IPS-18a (cell line): ENCODE measurements around the gene TGFBR2.

Source experiments
- H3K27ac ChIP-seq: one replicate; pipeline ENCODE4 v1.5.1; 2013; ENCODE audit warnings: low read length
- H3K27me3 ChIP-seq: one replicate; pipeline ENCODE4 v1.6.1; 2013; ENCODE audit warnings: mild to moderate bottlenecking, low read length; ENCODE audit not compliant: control insufficient read depth, insufficient read depth
- H3K36me3 ChIP-seq: one replicate; pipeline ENCODE4 v1.6.1; 2013; ENCODE audit warnings: low read depth, low read length; ENCODE audit not compliant: control insufficient read depth
- H3K4me1 ChIP-seq: one replicate; pipeline ENCODE4 v1.6.1; 2013; ENCODE audit warnings: low read depth, low read length; ENCODE audit not compliant: control insufficient read depth
- H3K4me3 ChIP-seq: one replicate; pipeline ENCODE4 v1.5.1; 2013; ENCODE audit warnings: low read length
- H3K9ac ChIP-seq: one replicate; pipeline ENCODE4 v1.6.1; 2013; ENCODE audit warnings: mild to moderate bottlenecking, low read length, moderate library complexity
- H3K9me3 ChIP-seq: one replicate; pipeline ENCODE4 v1.6.1; 2013; ENCODE audit warnings: low read depth, low read length; ENCODE audit not compliant: control insufficient read depth

TGFBR2 gene

DNA sequence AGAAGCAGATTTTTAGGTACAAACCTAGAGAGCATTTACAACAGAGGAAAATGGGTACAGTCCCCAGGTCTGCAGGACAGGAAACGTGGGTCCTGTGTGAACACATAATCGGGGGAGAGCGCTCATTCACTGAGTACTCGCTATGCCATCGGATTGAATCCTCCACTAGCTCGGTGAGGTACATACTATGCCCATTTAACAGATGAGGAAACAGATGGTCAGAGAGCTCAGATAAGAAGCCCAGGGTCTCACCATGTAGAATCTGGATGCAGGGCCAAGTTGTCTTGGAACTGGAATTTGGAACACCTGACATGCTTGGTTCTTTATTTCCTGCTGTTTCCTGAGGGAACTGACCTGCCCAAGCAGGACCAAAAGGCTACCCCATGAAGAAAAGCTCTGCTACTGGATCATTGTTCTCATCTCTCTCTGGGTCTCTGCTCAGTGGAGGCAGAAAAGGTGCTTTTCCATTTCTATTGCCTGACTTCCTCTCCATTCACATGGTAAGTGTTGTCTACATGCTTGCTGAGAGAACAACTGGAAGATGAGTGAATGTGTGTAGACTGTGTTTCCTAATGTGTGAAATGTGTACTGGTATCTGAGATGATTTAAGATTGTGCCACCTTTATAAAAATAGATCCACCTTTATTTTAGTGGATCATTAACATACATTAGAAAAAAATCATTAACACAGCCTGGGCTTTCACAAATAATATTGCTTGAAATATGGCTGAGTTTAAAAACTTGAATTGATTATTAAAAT, 89.1 kb downstream of the TGFBR2 start:
- Histone ChIP-seq H3K27ac (no peak overlapping the region), H3K4me3 (no peak overlapping the region), H3K36me3 (peaks cover 4% of the 10 kb centered on the region), H3K4me1 (peaks cover 21% of the 10 kb centered on the region), H3K9ac (no peak overlapping the region), H3K27me3 (no peaks in the 10 kb centered on the region), H3K9me3 (no peaks in the 10 kb centered on the region)

DNA sequence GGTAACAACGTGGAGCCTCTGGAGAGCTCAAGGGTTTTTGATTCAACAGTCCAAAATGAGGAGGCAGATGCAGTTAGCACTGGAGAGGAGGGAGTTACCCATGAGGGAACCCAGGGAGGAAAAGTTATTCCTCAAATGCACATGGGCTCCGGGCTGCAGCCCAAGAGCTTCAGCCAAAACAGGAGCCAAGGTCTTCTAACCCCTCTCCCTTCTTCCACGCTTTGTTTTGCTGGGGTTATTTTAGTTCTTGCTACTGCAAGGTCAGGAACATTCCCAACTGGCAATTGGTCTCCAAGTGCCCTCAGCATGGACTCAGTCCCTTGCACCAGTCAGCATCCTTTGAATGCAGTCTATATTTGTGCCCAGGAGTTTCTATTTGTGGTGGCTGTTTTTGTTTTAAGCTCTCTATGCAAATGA, 90.0 kb downstream of the TGFBR2 start:
- H3K9ac ChIP-seq = no peak overlapping the region
- H3K9me3 ChIP-seq = no peaks in the 10 kb centered on the region
- peaks cover 21% of the 10 kb centered on the region for H3K4me1 ChIP-seq
- H3K4me3 ChIP-seq = no peak overlapping the region
- H3K27ac ChIP-seq = no peak overlapping the region
- H3K36me3 ChIP-seq = no peaks in the 10 kb centered on the region
- no peaks in the 10 kb centered on the region for H3K27me3 ChIP-seq

DNA sequence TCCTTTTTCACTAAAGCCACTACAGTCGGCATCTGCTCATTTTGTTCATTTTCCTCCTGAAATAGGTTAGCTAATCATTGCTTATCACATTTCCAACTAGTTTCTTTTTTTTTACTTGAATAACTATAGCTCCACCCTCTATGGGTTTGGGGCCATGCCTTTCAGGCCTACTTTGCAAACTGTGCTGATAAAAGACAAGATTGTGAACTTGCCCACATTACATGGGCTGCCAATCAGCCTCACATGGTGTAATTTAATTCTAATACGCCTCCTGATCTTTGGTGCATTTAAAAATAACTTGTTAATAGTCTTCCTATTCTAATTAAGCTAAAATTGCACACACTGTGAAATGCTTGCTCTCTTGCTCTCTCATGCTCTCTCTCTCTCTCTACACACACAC, 90.5 kb downstream of the TGFBR2 start:
- H3K27me3 ChIP-seq = no peaks in the 10 kb centered on the region
- H3K4me3 ChIP-seq = no peak overlapping the region
- H3K9ac ChIP-seq = no peak overlapping the region
- H3K27ac ChIP-seq = no peak overlapping the region
- no peaks in the 10 kb centered on the region for H3K9me3 ChIP-seq
- H3K36me3 ChIP-seq = no peaks in the 10 kb centered on the region
- peaks cover 21% of the 10 kb centered on the region for H3K4me1 ChIP-seq

DNA sequence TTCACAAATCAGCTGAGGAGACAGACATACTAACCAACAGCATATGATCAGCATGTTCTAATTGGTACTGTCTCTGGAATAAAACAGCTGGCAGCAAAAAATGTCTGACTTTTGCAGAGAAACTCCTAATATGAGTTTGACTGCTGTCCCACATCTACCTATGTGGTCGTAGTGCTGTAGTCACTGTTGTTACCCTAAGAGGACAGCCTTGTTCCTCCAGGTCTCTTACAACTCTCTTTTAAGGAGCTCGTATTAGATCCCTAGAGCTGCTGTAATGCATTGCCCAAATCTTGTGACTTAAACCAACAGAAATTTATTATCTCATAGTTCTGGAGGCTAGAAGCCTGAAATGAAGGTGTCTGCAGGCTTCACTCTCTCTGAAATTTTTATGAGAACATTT, 92.1 kb downstream of the TGFBR2 start:
- Histone ChIP-seq H3K9me3 (no peaks in the 10 kb centered on the region), H3K4me3 (no peak overlapping the region), H3K27me3 (no peaks in the 10 kb centered on the region), H3K9ac (no peak overlapping the region), H3K36me3 (no peaks in the 10 kb centered on the region), H3K4me1 (peaks cover 14% of the 10 kb centered on the region), H3K27ac (no peak overlapping the region)

DNA sequence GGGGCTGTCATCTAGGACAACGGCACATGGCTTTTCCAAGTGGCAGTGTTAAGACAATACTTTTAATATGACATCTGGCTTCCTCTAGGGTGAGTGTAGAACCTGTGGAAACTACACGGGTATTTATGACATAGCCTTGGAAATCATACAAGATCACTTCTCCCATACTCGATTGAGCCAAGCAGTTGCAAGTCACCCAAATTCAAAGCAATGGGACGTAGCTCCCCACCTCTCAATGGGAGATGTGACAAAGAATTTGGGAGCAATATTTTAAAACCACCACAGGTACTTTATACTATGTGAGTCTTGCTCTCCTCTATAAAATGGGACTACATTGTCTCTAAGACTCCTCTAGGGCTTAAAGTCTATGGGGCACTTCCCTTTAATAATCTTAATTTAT, 93.5 kb downstream of the TGFBR2 start:
- no peaks in the 10 kb centered on the region for H3K36me3 ChIP-seq
- peaks cover 10% of the 10 kb centered on the region for H3K4me1 ChIP-seq
- no peaks in the 10 kb centered on the region for H3K9me3 ChIP-seq
- no peak overlapping the region for H3K4me3 ChIP-seq
- no peaks in the 10 kb centered on the region for H3K27me3 ChIP-seq
- no peak overlapping the region for H3K27ac ChIP-seq
- H3K9ac ChIP-seq = no peak overlapping the region

DNA sequence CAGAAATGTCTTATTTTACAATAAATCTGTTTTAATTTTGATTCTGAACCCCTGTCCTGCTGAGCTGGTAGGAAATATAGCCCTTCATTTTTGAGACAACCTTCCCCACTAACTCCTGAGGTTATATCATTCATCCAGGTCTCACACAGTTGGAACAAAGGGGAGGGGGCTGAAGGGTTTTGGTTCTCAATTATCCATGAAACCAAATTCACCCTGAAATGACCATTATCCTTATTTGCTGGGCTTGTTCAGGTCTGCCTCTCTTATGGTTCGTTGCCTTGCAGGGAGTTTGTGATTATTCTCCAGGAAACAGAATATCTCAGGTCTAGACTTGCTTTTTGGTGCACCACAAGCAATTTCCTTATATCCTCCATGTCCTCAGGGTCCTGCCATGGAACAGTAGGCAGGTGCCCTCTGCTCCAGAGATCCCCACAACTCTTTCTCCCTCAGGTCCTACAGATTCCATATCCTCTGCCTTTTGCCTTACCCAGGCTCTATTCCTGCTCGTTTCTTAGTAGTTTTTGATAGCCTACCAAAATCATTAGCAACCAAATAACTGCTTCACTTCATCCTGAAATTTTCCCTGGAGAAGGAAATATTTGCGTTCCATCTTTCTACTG, 94.4 kb downstream of the TGFBR2 start:
- Histone ChIP-seq H3K4me3 (no peak overlapping the region), H3K4me1 (peaks cover 8% of the 10 kb centered on the region), H3K9me3 (no peaks in the 10 kb centered on the region), H3K9ac (no peak overlapping the region), H3K27me3 (no peaks in the 10 kb centered on the region), H3K27ac (no peak overlapping the region), H3K36me3 (no peaks in the 10 kb centered on the region)

DNA sequence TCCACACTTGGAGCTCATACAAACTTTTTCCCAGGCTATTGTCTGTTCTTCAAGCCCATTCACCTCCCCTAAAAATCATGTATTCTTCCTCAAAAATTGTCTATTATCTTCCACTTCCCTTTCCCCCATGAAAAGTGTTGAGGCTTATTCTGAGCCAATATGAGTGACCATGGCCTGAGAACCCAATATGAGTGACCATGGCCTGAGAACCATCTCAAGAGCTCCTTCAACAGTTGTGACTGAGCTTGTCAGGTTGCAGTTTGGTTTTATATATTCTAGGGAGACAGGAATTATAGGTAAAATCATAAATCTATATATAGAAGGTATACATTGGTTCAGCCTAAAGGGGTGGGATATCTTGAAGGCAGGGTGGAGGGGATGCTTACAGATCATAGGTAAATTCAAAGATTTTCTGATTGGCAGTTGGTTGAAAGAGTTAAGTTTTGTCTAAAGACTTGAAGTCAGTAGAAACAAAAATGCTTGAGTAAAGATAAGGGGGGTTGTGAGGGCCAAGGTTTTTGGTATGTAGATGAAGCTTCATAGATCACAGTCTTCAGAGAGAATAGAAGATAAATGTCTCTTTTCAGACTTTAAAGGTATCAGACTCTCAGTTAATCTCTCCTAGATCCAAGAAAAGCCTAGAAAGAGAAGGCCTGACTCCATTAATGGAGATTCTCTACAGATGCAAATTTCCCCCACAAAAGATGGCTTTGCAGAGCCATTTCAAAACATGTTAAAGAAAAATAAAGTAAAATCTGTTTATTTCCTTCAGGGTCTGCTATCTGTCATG, 95.8 kb downstream of the TGFBR2 start:
- Histone ChIP-seq H3K36me3 (no peaks in the 10 kb centered on the region), H3K9me3 (peaks cover 5% of the 10 kb centered on the region), H3K4me1 (no peaks in the 10 kb centered on the region)

DNA sequence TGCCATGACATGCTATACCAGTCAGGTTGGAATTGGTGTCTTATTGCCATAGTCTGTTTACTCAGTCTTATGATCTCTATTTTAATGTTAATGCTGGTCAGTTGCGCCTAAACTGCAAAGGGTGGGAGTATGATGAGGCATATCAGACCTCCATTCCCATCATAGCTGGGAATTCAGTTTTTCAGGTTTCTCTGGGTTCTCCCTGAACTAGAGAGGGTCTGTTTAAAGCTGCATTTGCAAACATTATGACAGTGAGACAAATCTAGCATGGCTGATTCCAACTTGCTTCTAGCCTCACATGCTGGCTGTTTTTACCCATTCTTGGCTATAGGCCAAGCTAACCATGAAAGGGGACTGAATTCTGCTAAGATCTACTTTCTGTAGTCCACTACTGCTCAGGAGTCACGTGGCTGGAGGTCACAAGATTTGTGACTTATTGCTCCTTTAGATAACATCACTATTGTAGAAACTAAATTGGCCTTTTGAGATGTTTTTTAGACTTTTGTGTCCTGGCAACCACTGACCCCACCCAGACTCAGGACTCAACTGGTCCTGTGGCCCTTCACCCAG, 96.5 kb downstream of the TGFBR2 start:
- Histone ChIP-seq H3K9me3 (peaks cover 5% of the 10 kb centered on the region), H3K27ac (no peak overlapping the region), H3K4me1 (no peaks in the 10 kb centered on the region), H3K36me3 (no peaks in the 10 kb centered on the region), H3K4me3 (no peak overlapping the region), H3K9ac (no peak overlapping the region), H3K27me3 (no peaks in the 10 kb centered on the region)

More for the DNA sequence above, 95.8 kb downstream of the TGFBR2 start:
- H3K9ac ChIP-seq = no peak overlapping the region
- H3K4me3 ChIP-seq = no peak overlapping the region
- no peak overlapping the region for H3K27ac ChIP-seq
- no peaks in the 10 kb centered on the region for H3K27me3 ChIP-seq

DNA sequence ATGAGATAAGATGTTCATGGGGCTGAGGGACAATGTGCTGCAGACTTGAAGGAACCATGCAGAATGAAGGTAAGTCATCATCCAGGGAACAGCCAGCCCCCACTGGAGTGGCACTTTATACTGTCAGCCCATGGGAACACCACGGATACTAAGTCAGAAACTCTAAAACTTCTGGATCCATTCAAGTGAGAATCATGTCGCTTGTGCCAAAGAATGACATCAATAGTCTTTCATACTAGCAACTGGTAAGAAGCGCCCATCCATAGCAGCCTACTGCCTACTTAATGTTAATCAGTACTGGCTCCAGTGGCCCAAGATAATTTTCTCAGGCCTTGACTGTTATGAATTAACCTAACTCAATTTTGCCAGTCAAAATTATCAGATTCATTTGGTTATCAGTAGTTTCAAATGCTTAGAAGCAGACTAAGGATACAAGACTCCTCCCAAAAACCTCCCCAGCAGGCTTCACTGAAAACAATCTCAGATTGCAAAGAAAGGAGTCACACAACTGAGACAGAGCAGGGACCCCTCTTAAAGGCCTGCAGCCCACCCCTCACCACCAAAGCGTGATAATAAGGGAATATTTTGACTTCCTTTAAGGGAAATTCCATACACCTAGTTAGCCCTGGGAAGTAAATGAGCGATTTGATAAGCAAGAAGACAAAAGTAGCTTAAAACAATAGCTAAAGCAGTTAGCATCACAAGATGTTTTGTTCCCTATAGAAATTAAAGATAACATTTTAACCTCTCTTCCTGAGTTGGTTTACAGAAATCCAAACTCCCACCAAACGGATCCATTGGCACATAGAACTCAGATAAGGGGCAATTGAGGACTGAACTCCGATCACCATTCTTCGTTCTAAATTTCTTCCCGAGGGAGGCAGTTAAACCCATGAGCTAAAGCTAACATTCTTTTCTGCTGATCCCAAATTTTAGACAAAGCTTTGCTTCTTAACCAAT, 98.8 kb downstream of the TGFBR2 start:
- H3K27me3 ChIP-seq = no peaks in the 10 kb centered on the region
- no peak overlapping the region for H3K9ac ChIP-seq
- H3K9me3 ChIP-seq = peaks cover 5% of the 10 kb centered on the region
- no peak overlapping the region for H3K27ac ChIP-seq
- no peaks in the 10 kb centered on the region for H3K4me1 ChIP-seq
- no peak overlapping the region for H3K4me3 ChIP-seq
- H3K36me3 ChIP-seq = no peaks in the 10 kb centered on the region

DNA sequence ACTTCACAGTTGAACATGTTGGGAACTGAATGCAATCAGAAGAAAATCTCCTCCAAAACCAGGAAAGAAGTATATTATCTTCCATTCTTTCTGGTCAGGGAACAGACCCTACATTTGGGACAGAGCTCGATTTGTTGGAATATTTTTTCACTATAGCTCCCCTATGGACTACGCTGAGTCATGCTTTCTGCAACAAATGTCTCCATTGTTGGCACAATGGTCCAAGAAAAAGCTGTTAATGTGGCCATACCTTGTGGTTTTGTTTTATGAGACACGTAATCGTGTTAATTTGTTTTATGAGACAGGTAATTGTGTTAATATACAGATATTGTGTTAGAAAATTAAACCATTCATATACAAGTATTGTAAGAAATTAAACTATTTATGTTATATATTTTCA, 101.4 kb downstream of the TGFBR2 start:
- no peaks in the 10 kb centered on the region for H3K36me3 ChIP-seq
- no peak overlapping the region for H3K4me3 ChIP-seq
- H3K9me3 ChIP-seq = peaks cover 5% of the 10 kb centered on the region
- no peak overlapping the region for H3K27ac ChIP-seq
- H3K9ac ChIP-seq = no peak overlapping the region
- no peaks in the 10 kb centered on the region for H3K4me1 ChIP-seq
- no peaks in the 10 kb centered on the region for H3K27me3 ChIP-seq

DNA sequence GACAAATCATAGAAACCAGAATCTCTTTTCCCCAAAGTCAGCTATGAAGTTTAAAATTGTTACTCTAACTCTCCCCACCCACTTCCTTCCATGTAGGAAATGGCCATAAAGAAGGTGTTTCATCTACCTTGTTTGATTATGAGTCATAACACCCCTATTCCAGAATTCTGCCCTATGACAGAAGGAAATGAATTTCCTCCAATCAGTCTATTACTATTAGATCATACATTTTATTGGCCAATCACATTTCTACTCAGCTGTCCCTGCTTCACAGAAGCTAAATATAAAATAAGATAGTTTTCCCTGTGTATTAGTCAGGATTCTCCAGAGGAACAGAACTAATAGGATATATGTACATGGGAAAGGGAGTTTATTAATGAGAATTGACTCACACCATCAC, 102.1 kb downstream of the TGFBR2 start:
- Histone ChIP-seq H3K4me1 (no peaks in the 10 kb centered on the region), H3K27me3 (no peaks in the 10 kb centered on the region), H3K4me3 (no peak overlapping the region), H3K27ac (no peak overlapping the region), H3K9me3 (peaks cover 5% of the 10 kb centered on the region), H3K9ac (no peak overlapping the region), H3K36me3 (no peaks in the 10 kb centered on the region)
